T-helper 1 cell treated with Interleukin-12 subunit alpha and Interleukin-12 subunit beta and Interleukin-4 antibody, amounts not matched to agents 30 μg/mL and 1 μg/mL, for 36 hours (primary cell): ENCODE results near the gene STAT4.

ENCODE experiments used
- H3K27ac Mint-ChIP-seq: one replicate; pipeline ENCODE4 v1.8.0; 2021; ENCODE audit warnings: mild to moderate bottlenecking, mixed read lengths
- H3K27me3 Mint-ChIP-seq: one replicate; pipeline ENCODE4 v1.8.0; 2021; ENCODE audit warnings: low read depth, mixed read lengths
- H3K36me3 Mint-ChIP-seq: one replicate; pipeline ENCODE4 v1.8.0; 2021; ENCODE audit warnings: low read depth, mixed read lengths
- H3K4me1 Mint-ChIP-seq: one replicate; pipeline ENCODE4 v1.8.0; 2021; ENCODE audit warnings: low read depth, mixed read lengths
- H3K4me3 Mint-ChIP-seq: one replicate; pipeline ENCODE4 v1.8.0; 2021; ENCODE audit warnings: mild to moderate bottlenecking, moderate library complexity, mixed read lengths
- H3K9me3 Mint-ChIP-seq: one replicate; pipeline ENCODE4 v1.8.0; 2021; ENCODE audit warnings: mixed read lengths

STAT4 gene

DNA sequence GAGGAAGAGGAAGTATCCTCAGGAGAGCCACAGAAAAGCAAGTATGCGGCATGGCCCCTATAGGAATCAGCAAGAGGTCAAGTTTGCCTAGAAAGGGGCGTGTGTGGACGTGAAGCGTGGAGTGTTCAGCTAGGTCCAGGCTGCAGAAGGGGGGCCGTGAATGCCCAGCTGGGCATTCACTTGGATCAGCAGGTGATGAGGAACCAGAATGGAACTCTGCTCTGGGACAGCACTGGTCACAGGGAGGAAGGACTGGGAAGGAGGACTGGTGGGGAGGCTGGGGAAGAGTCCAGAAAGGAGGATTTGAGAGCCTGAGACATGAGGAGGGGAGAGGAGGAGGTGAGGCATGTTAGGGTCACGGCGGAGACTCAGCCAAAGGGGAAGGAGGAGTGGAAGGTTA is 156.6 kb downstream of the STAT4 start:
- H3K4me3 Mint-ChIP-seq = no peak overlapping the region
- H3K27ac Mint-ChIP-seq = peak overlapping the region; percentile 67
- H3K4me1 Mint-ChIP-seq = peaks cover 55% of the 10 kb centered on the region
- peaks cover 8% of the 10 kb centered on the region for H3K9me3 Mint-ChIP-seq
- H3K27me3 Mint-ChIP-seq = no peaks in the 10 kb centered on the region
- H3K36me3 Mint-ChIP-seq = peaks cover 81% of the 10 kb centered on the region

DNA sequence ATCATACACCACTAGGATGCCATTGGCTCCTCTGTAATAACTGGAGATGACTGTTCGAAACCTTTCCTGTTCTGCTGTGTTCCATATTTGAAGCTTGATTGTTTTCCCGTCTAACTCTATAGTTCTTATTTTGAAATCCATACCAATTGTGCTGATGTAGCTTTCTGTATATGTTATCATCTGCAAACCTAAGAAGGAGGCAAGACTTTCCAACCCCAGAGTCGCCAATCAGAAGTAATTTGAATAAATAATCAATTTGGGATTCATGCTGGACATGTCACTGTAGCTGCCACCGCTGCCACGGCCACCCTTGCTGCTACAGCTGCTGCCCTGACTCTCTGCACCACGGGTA is 157.5 kb downstream of the STAT4 start:
- H3K36me3 Mint-ChIP-seq = peaks cover 79% of the 10 kb centered on the region
- peak overlapping the region; percentile 2 for H3K27ac Mint-ChIP-seq
- no peak overlapping the region for H3K4me3 Mint-ChIP-seq
- H3K27me3 Mint-ChIP-seq = no peaks in the 10 kb centered on the region
- peaks cover 8% of the 10 kb centered on the region for H3K9me3 Mint-ChIP-seq
- peaks cover 54% of the 10 kb centered on the region for H3K4me1 Mint-ChIP-seq

DNA sequence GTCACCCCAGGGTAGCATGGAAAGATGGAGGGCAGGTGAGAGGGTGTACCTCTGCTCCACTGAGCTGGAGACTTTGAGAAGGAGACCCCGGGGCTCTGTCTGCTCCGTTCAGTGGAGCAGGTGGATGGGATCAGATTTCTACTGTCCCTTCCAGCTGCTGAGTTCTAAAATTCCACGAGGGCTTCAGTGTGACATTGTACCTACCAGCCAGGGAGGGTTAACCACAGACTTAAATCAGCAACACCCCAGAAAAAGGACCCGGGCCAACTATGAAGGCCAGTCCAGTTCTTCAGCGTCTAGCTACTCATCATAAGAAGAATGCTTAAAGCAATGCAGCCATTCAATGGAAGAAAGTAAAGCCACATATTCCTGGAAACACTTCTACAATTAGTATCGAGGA is 160.7 kb downstream of the STAT4 start:
- Mint-ChIP-seq H3K4me1 (peaks cover 48% of the 10 kb centered on the region), H3K27ac (no peak overlapping the region), H3K36me3 (peaks cover 76% of the 10 kb centered on the region), H3K4me3 (no peak overlapping the region), H3K9me3 (peaks cover 3% of the 10 kb centered on the region), H3K27me3 (no peaks in the 10 kb centered on the region)

DNA sequence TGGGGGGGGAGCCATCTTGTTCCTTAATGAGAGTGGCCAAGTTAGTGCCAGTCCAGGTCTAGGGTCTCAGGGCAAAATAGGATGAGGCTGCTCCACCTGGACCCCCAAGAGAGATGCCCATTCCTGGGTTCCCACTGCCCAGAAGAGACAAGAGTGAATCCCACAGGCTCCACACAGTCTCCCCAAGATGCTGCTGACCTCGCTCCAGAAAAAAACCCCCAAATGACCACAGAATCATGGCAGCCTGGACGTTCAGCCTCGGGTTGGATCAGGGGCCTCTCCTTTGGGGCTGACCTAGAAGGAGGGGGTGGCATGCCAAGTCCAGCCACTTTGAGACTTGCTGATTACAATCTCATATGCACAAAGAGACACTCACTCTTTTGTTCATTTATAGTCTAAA is 161.9 kb downstream of the STAT4 start:
- H3K4me1 Mint-ChIP-seq = peaks cover 49% of the 10 kb centered on the region
- H3K27me3 Mint-ChIP-seq = no peaks in the 10 kb centered on the region
- no peak overlapping the region for H3K27ac Mint-ChIP-seq
- no peaks in the 10 kb centered on the region for H3K9me3 Mint-ChIP-seq
- peaks cover 76% of the 10 kb centered on the region for H3K36me3 Mint-ChIP-seq
- H3K4me3 Mint-ChIP-seq = no peak overlapping the region

DNA sequence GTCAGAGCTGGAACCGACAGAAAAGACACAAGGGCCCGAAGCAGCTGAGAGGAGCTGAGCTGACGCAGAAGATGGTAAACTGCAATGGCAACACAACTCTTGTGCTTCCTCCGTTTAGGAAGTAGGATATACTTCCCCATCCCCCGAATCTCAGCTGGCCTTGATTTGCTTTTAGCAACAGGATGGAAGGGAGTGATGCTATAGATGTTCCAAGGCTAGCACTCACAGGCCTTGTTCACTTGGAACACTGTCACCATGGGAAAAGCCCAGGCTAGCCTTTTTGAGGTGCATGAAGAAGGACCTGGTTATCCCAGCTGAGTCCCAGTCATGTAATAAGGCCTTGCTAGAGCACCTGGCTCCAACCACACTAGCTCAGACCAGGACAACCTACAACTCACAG is 162.9 kb downstream of the STAT4 start:
- Mint-ChIP-seq H3K4me3 (no peak overlapping the region), H3K9me3 (no peaks in the 10 kb centered on the region), H3K27me3 (no peaks in the 10 kb centered on the region), H3K4me1 (peaks cover 43% of the 10 kb centered on the region), H3K27ac (peak overlapping the region; percentile 17), H3K36me3 (peaks cover 74% of the 10 kb centered on the region)

DNA sequence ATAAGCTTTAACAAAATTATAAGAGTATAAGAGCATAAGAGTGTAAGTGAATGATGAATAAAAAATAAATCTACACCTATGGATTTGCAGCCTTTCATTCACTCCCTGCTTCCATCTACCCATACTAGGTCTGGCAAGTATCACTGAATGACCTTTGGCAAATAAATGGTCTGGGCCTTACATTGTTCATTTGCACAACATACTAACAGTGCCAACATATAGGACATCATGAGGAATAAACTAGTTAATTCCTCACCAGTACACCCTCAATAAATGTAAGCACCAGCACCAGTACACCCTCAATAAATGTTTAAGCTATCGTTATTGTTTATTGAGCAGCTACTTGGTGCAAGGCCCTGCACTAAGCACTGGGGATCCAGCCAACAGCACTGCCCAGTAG is 163.7 kb downstream of the STAT4 start:
- H3K27me3 Mint-ChIP-seq = no peaks in the 10 kb centered on the region
- H3K27ac Mint-ChIP-seq = peak overlapping the region; percentile 9
- peaks cover 51% of the 10 kb centered on the region for H3K4me1 Mint-ChIP-seq
- peaks cover 80% of the 10 kb centered on the region for H3K36me3 Mint-ChIP-seq
- no peaks in the 10 kb centered on the region for H3K9me3 Mint-ChIP-seq
- H3K4me3 Mint-ChIP-seq = no peak overlapping the region

DNA sequence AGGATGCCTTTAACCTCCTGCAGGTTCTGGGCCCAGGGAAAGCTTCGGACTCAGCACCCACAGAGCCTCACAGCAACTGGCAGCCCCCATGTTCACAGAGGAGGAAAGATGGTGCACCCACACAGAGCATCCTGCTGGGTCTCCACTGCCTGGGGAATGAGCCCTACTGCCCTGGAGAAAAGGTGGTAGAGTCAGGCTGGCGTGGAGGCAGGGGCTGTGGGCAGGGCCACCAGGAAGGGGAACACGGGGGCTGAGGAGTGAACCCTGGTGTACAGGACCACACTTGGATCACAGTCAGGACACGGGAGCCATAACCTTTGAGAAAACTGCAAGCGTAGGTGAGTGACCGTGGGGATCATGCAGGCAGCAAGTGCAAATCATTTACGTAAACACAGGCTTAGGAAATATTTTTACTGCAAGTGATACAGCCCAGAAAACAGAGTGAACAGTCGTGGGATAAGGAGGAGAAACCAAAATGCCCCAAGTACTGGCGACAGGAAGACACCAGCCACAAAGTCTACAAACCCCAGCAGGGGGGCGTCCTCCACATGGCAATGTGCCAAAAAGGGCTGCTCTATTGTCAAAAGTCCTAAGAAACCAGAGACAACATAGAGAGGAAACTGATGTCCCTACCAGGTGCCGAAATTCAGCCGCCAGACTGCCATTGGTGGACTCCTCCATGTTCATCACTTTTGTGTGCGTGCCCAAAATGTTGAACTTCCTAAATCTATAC is 164.4 kb downstream of the STAT4 start:
- H3K4me3 Mint-ChIP-seq = no peak overlapping the region
- peaks cover 57% of the 10 kb centered on the region for H3K4me1 Mint-ChIP-seq
- peaks cover 84% of the 10 kb centered on the region for H3K36me3 Mint-ChIP-seq
- H3K27me3 Mint-ChIP-seq = no peaks in the 10 kb centered on the region
- H3K27ac Mint-ChIP-seq = peak overlapping the region; percentile 57
- H3K9me3 Mint-ChIP-seq = no peaks in the 10 kb centered on the region

DNA sequence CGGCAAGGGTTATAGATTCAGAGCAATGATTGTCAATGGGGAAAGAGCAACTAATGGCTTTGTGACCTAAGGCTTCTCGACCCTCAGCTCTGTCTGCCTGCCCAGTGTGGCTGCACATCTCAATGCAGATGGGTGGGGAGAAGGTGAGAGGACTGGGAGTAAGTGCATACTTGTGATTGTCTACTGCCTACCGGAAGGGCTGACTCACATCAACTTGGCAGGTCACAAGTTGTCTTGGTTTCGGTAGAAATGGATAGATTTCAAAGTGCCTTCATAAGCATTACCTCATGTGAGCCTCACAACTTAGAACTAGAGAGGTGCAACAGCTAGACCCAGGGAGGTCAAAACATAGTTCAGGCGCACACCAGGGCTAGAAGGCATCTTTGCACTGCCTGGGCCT is 166.2 kb downstream of the STAT4 start:
- no peaks in the 10 kb centered on the region for H3K9me3 Mint-ChIP-seq
- no peak overlapping the region for H3K4me3 Mint-ChIP-seq
- H3K36me3 Mint-ChIP-seq = peaks cover 84% of the 10 kb centered on the region
- peaks cover 66% of the 10 kb centered on the region for H3K4me1 Mint-ChIP-seq
- peak overlapping the region; percentile 57 for H3K27ac Mint-ChIP-seq
- H3K27me3 Mint-ChIP-seq = no peaks in the 10 kb centered on the region

DNA sequence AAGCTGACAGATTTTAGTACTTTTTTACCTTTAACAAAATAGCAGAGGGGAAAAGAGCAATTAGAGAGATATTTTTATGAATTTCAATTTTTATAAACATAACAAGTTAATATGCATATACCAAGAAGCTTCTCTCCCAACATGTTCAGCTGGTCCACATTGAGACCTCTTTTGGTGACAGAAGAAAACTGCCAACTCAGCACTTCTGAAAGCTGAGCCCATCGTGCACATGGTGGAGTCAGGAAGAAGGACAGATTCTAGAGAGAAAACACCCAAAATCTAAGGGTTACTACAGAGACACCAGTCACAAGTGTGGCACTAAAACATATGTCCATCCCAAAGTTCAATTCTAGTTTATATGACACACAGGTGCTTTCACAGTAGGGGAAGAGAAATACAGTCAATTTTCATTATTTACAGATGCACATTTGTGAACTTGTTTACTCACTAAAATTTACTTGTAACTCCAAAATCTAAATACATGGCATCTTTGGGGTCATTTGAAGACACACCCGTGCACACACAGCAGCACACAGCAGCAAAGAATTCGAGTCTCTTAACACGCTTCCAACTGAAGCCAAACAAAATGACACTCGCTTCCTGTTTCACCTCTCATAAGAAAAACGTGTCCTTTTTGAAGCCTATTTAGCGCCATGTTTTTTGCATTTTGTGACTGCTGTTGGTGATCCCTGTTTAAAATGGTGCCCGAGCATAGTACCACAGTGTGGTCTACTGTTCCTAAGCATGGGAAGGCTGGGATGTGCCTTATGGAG is 168.3 kb downstream of the STAT4 start:
- Mint-ChIP-seq H3K9me3 (no peaks in the 10 kb centered on the region), H3K4me1 (peaks cover 64% of the 10 kb centered on the region), H3K27me3 (no peaks in the 10 kb centered on the region), H3K4me3 (no peak overlapping the region), H3K27ac (peak overlapping the region; percentile 57), H3K36me3 (peaks cover 89% of the 10 kb centered on the region)

DNA sequence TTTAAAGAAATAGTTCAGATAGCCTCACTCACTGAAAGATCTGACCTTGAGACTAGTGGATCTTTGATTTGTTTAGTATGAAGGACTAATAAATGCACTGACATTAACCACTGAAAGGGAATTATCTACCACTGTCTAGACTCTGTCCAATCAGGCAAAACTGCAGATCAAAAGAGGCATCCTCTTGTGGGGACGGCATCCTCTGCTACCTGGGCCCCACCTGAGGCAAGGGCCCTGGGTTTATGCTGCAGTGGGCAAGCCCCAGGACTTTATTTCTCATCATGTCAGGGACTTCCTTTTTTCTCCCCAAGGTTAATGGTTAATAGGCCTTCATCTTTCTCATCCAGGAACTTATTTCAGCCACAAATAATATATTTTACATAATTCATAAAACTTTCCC is 169.1 kb downstream of the STAT4 start:
- H3K36me3 Mint-ChIP-seq = peaks cover 87% of the 10 kb centered on the region
- H3K27me3 Mint-ChIP-seq = no peaks in the 10 kb centered on the region
- H3K9me3 Mint-ChIP-seq = no peaks in the 10 kb centered on the region

DNA sequence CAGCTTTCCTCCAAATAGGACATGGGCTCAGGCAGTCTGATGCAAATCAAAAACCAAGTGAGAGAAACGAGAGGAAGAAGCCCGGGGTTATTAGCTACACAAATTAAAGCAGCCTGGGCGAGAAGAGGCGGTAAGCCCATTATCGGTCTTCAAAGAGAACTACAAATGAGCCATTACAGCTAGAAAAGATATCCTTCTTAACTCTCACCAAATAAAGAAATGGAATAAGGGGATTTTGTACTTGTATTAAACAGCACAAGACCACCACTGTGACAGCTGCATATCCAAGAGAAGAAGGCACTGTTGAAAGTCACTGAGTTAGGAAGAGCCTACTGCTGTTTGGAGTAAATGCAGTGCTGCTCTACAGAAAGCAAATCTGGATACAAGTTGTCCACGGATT is 169.5 kb downstream of the STAT4 start:
- Mint-ChIP-seq H3K36me3 (peaks cover 88% of the 10 kb centered on the region), H3K27me3 (no peaks in the 10 kb centered on the region), H3K9me3 (no peaks in the 10 kb centered on the region), H3K27ac (peak overlapping the region; percentile 80), H3K4me1 (peaks cover 62% of the 10 kb centered on the region), H3K4me3 (no peak overlapping the region)

More for the DNA sequence above, 169.1 kb downstream of the STAT4 start:
- no peak overlapping the region for H3K4me3 Mint-ChIP-seq
- no peak overlapping the region for H3K27ac Mint-ChIP-seq
- H3K4me1 Mint-ChIP-seq = peaks cover 62% of the 10 kb centered on the region

DNA sequence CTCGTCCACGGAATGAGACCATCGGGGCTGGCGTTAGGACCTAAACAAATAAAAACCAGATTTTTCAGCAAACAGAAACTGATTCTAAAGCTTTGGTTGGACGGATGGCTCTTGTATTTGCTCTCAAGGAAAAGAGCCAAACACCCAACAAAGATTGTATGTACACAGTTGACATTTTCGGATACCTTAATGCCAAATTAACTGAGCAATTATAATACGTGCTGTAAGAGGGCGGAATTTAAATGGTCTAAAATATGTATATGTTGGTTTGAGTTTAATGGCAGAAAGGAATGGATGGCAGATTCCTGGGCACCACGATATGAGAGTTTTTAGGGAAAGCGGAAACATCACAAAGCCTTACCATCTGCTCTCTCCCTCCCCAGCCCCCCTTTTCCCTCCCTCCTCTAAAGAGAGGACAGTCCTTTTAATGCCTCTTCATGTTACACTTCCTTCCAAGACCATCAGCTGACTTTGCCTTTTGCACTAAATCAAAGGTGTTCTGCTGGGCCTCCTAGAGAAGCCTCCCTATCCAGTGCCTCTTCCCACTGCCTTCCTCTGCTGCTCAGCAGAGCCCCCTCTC is 170.1 kb downstream of the STAT4 start:
- Mint-ChIP-seq H3K36me3 (peaks cover 87% of the 10 kb centered on the region), H3K9me3 (no peaks in the 10 kb centered on the region), H3K4me3 (no peak overlapping the region), H3K4me1 (peaks cover 61% of the 10 kb centered on the region), H3K27ac (peak overlapping the region; percentile 80), H3K27me3 (no peaks in the 10 kb centered on the region)

DNA sequence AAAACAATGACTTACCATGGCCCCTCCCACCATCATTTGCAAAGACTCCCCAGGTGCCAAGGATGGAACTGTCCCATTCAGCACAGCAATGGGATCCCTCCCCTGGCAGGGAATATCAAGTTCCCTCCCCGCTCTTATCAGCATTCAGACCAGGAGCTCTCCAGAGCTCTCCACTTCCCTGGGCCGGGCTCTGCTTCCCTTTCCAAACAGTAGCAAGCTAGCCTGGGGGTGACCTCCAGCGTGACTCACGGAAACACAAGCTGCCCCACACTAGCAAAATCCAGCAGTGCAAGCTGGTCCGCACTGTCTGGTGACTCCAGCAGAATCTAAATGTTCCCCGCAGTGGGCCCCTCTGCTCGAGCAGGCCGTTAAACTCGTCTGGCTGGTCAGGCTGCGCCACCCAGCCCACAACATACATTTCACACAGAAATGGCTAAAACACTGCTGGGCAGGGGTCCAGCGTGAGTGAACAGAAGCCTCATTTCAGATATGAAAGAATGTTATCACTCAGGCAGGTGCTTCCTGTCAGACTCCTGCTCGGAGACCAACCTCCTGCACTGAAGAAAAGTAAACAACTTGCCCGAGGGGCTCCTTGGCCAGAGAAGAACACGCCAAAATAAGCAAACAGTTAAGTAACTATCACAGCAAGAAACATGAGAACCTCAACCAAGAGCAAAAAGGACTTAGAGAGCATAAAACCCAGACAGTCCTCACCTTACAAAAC is 170.7 kb downstream of the STAT4 start:
- H3K36me3 Mint-ChIP-seq = peaks cover 87% of the 10 kb centered on the region
- peaks cover 61% of the 10 kb centered on the region for H3K4me1 Mint-ChIP-seq
- no peak overlapping the region for H3K4me3 Mint-ChIP-seq
- no peaks in the 10 kb centered on the region for H3K9me3 Mint-ChIP-seq
- no peaks in the 10 kb centered on the region for H3K27me3 Mint-ChIP-seq
- H3K27ac Mint-ChIP-seq = peak overlapping the region; percentile 66
